Globus pallidus (tissue), 1 donor: Measurements from ENCODE around the gene MYD88.
"Not testable (repeated sequence)": the region's sequence is repeated elsewhere in the genome, so short reads cannot be mapped to it uniquely, and the experiment has no call there.

Experiments used
- DNase-seq: peaks from one replicate; pipeline ENCODE4 v3.0.0-alpha.2; 2015; ENCODE audit warnings: low spot score

The MYD88 gene

DNA sequence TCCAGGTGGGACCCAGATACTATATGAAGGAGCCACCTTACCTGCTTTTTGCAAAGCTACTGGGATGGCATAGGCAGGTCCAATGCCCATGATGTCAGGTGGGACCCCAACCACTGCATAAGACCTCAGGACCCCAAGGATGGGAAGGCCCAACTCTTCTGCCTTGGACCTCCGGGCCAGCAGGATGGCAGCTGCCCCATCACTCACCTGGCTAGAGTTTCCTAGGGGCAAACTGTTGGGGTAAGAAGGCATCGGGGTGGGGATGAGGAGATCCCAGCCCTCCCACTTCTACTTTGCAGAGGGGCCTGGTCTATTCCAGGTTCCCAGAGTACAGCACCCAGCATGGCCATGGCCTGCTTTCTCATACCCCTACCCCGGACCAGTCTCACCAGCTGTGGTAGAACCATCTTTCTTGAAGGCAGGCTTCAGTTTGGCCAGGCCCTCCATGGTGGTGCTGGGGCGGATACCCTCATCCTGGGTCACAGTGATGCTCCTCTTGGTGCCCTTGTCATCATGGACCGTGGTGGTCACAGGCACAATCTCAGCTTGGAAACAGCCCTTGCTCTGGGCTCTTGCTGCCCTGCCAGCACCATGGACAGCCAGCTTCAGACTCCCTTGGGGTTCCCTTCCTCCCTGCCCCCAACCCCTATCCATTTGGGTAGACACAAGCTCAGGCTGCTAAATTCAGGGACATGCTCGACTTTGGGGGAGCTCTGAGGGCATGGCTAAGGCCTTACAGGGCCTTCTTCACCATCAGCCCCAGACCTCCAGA lies 12.2 kb upstream of the MYD88 start:
- DNase-seq = no peak

DNA sequence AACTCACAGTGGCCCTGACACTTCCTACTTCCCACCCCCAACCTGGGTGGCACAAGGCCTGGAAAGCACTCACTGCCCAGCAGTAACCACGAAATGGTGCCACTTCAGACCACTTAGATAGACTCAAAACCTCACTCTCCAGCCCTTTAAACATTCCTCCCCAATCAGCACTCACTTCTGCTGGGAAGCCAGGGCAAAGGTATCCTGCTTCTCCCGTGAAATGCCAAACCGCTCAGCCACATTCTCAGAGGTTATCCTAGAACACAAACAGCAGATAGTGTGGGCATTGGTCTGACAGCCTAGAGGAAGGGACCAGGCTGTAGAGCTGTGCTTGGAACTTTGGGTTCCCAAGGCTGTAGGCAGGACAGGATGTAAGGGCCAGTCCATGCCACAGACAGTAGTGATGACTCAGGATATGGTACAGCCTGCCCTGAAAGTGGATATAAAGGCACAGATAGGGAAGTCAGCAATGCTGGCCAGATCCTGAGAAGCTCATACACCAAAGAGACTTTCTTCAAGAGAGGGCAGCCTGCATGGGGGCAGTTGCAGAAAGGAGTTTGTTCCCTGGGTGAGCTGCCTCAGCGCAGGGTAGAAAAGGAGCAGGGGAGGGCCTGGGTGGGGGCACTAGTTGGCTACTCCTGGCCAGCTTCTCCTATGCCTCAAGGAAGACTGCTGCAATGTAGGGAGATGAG lies 10.7 kb upstream of the MYD88 start:
- no peak for DNase-seq

DNA sequence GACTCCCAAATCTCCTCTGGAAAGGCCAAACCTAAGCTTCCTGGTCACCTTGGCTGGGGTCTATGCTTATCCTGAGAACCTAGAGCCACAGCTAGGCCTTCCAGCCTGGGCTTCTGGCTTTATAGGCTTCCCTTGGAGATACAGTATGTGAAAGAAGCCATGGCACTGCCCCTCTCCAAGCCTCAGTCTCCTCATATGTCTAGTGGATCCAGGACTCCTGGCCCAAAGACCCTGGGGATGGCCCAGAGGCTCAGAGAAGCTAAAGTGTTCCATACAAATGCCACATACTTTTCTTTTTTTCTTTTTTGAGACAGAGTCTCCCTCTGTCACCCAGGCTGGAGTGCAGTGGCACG lies 10.2 kb upstream of the MYD88 start:
- DNase-seq = no peak

DNA sequence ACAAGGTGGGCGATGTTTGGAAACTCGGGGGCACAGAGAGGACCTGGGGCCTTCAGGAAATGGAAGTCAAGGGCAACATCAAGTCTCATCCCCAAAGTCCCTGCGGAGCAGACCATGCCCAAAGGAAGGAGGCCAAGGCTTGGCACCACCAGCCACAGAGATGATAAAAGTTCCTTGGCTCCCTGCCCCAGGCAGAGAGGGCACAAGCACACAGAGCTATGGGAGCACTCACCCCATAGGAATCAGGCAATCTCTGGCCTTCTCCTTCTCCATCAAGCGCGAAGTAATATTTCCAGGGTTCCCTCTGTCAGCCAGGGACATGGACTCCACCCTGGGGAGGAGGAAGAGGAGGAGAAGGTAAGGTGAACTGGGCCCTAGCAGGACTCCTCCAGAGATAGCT lies 9.4 kb upstream of the MYD88 start:
- no peak for DNase-seq

DNA sequence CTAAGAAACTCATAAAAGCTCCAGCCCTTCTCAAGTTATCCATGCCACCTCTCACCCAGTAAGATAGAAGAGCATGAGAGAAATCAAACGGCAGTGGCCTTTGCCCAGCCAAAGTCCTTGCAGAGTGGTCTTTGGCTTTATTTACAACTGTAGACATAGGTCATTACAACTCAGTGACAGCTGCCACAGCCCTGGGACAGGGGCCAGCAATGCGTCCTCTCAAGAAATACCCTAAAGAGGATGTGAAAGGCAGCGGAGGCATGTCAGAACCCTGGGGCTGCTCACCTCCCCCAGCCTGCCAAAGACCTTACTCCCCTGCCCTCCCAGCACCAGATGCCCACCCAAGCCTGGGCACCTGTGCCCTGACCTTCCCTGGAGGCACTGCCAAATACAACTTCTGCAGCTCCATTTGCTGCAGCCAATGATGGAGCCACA lies 7.8 kb upstream of the MYD88 start:
- no peak for DNase-seq

DNA sequence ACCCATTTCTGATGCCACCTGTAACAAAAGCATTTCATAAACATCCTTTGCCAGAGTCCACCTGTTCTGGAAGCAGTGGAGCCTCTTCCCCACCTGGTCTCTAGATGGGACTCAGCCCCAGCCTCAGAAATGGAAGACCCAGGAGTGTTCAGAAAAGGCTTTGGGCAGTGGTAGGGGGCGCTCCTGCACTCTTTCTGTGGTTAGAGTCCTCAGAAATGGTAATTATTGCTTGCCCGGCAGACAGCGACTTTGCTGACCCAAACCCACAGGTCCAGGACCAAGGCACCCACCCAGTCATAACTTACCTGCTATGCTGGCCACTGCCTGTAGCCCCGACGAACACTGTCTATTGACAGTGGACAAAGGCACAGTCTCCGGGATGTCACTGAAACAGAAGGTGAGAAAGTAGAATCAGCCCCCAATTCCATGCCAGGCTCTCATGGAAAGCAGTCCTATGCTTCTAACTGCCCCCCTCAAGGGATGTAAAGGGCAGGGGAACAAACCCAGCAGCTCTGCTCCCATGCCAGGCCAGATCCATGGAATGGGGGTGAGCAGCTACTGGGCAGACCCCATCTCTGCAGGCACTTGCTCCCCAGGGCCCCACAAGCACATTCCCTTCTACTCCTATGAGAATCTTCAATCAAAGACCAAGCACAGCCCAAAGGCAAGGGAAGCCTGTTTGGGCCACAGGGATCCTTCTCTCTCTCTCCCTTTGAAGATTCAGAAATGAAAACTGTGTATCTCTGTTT lies 6.7 kb upstream of the MYD88 start:
- no peak for DNase-seq

DNA sequence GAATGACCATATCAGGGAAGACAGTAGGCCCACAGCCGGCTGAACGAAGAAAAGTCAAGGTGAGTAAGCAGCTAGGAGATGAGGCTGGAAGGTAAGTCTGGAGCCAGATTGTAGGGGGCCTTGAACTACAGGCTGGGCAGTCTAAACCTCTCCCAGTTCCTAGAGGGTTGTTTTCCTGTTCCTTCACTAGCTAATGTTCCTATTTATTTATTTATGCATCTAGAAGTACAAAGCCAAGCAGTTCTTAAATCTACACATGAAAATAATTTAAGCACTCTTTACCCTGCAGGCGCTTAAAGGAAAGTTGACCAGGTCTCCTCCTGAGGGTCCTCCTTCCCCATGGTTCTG lies 5.3 kb upstream of the MYD88 start:
- no peak for DNase-seq

DNA sequence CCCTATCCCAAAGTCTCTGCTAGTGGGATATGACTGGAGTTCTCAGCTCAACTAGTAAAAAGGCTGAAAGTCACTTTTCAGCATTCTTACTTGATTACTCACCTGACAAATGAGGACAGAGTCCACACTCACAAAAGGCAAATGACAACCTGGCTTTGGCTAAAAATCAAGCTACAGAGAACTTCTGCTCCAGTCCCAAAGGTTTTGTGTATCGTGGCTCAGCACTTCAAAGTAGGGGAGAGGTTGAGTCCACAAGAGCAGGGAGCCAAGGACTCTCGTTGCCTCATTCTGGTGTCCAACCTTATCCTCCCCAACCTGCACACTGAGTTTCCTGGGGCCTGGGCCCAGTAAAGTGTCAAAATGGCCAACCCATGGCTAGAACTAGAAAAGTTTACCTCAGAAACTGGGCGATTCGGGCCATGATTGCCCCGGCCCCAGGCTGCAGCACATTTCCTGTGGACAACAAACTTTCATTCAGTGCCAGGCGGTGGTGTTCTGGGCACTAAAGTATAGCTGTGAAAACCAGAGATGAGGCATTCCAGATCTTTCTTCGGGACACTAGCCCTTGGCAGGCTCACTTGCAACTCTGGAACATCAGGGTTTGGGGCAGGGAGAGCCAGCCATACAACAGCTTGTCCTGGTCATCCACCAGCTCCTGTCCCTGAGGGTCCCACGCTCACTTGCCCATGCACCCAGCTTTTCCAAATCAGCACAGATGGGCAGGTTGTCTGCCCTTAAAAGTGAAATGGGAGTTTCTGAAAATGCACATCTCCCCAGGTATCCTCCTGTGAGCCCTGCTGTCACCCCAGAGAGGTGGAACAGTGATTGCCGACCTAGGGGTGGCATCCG lies 4.7 kb upstream of the MYD88 start:
- no peak for DNase-seq

DNA sequence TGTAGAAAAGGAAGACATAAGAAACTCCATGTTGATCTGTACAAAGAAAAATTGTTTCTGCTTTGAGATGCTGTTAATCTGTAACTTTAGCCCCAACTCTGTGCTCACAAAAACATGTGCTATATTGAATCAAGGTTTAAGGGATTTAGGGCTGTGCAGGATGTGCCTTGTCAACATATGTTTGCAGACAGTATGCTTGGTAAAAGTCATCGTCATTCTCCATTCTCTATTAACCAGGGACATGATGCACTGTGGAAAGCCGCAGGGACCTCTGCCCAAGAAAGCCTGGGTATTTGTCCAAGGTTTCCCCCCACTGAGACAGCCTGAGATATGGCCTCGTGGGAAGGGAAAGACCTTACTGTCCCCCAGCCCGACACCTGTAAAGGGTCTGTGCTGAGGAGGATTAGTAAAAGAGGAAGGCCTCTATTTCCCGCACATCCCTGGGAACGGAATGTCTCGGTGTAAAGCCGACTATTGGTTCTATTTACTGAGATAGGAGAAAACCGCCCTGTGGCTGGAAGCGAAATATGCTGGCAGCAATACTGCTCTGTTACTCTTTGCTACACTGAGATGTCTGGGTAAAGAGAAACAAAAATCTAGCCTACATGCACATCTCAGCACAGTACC lies 3.8 kb upstream of the MYD88 start:
- DNase-seq = not testable (repeated sequence)

DNA sequence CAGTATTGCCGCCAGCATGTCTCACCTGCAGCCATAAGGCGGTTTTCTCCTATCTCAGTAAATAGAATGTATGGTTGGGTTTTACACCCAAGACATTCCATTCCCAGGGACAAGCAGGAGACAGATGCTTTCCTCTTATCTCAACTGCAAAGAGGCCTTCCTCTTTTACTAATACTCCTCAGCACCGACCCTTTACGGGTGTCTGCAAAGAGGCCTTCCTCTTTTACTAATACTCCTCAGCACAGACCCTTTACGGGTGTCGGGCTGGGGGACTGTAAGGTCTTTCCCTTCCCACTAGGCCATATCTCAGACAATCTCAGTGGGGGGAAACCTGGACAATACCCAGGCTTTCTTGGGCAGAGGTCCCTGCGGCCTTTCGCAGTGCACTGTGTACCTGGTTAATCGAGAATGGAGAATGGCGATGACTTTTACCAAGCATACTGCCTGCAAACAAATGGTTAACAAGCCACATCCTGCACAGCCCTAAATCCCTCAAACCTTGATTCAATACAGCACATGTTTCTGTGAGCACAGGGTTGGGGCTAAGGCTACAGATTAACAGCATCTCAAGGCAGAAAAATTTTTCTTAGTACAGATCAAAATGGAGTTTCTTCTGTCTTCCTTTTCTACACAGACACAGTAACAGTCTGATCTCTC lies 2.7 kb upstream of the MYD88 start:
- DNase-seq = not testable (repeated sequence)

DNA sequence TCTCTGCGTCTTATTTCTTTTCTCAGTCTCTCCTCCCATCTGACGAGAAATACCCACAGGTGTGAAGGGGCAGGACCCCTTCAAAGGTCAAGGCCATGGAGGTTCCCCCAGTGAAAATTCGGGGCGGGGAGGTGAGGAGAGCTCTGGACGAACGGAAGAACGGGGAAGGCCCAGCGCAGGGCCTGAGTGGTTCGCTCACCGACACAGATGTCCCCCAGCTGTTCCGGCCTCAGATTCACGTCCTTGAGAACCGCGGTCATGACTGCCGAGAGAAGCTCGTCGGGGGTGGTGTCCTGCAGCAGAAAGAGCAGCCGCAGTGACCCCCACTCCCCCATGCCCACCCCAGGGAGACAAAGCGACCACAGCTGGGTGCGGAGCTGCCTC lies 2.1 kb upstream of the MYD88 start:
- DNase-seq = no peak

DNA sequence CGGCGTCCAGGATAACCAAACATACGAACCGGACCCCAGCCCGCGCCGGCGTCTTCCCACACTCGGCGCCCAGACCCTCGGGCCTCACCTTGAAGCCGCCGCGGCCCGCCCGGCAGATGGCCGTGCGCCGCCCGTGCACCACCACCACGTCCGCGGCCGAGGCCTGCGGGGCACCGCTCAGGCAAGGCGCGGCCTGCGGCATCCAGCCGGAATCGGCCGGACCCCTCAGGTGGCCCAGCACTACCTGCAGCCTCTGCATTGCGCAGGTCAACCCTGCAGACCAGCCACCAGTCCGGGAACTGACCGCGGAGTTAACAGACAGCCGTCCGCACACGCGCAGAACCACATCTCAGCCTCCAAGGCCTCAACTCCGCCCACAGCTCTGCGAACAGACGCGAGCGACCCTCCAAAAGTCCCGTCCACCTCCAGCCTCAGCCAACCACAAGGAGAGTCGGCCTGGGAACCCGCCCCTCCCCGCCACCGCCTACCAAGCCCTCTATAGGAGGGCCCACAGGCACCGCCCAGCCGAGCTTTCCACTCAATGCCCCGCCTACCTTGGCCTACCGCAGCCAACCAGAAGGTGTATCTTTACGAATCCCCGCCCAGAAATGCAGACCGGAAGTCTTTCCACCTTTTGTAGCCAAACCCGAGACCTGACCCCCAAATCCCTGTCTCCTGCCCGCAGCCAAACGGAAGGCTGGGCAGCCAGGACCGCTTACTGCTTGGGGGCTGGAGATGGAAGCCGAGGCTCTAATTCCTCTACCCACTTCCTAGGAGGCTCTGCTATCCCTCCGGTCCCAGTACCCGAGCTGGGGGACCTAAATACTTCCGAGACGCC lies 1.5 kb upstream of the MYD88 start, which contains the start of gene ACAA1:
ACAA1 (minus strand) TSS at position 351 of the 838 bp plus-strand sequence; CDS start at position 259, 92 bp downstream.
- peak; percentile 100 for DNase-seq

DNA sequence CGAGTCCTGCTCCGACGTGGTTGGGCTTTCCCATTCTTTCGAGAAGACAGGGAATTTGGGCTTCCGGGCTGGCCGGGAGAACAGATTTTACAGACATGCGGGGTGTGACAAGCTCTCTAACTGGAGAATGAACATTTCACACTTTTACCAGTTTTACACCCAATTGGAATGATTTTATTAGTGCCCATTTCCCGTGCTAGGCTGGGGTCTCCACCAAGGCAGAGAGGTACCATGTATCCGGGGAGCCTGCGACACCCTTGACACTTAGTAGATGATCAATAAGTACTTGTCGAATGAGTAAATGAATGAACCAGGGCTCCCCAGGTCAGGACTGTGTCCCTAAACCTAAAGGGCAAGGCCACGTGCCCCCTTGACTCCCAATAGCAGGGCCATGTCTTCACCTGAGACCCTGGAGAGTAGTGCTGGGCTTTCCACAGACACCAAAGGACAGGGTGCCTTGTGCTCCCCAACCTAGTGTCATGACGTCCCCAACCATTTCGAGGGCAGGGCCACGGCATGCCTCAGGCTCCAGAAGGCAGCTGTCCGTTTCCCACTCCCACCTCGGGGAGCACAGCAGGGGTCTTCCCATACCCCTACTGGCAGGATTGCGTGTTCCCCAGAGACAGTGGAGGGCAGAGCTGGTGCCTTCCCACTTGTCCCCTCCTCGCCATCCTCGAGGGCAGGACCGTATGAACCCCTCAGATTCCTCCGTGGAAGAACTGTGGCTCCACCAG lies 679 bp upstream of the MYD88 start:
- peak; percentile 22 for DNase-seq

DNA sequence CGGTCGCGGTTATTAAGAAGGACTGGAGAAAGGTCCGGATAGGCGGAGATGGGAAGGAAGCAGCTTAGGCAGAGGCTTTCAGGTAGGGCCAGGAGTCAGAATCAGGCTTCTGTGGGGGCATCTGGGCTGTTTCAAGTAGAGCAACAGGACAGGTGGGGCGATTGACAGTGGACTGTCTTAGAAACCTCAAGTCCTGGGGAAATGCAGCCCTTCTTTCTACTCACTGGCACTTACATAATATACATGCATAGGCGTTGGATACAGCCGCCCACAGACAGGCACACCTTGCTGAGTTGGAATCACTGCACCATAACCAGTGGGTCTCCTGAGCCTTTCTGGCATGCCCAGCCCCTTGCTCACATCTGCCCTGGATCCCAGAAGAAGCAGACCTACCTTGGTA lies 730 bp downstream of the MYD88 start:
- no peak for DNase-seq

DNA sequence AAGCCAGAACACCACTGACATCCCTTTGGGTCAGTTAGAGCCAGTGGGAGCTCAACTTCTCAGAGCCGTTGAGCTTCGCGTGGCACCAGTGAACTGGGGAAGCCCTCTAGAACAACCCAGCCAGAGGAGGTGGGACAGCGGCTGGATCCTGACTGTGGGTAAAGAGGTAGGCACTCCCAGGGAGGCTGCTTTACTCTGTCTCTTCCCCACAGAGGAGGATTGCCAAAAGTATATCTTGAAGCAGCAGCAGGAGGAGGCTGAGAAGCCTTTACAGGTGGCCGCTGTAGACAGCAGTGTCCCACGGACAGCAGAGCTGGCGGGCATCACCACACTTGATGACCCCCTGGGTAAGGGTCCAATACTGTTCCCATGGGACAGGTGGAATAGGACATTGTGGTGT lies 1.2 kb downstream of the MYD88 start:
- DNase-seq = no peak

DNA sequence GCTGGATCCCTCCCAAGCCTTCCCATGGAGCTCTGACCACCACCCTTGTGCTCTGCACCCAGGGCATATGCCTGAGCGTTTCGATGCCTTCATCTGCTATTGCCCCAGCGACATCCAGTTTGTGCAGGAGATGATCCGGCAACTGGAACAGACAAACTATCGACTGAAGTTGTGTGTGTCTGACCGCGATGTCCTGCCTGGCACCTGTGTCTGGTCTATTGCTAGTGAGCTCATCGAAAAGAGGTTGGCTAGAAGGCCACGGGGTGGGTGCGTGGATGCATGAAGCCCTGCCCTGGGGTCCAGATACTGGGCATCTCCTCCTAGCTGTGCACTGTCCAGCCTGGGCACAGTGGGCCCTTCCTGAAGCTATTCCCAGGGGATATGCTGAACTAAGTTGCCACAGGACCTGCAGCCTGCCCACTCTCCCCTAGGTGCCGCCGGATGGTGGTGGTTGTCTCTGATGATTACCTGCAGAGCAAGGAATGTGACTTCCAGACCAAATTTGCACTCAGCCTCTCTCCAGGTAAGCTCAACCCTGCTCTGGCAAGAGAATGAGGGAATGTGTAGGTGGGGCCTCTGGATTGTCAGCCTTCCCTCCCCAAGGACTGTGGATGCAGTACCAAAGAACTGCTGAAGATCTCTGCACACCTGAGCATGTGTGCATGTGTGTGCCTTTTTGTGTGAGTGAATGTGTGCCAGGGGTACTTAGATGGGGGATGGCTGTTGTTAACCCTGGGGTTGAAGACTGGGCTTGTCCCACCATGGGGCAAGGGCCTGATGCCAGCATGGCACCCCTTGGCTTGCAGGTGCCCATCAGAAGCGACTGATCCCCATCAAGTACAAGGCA lies 2.1 kb downstream of the MYD88 start:
- DNase-seq = no peak

DNA sequence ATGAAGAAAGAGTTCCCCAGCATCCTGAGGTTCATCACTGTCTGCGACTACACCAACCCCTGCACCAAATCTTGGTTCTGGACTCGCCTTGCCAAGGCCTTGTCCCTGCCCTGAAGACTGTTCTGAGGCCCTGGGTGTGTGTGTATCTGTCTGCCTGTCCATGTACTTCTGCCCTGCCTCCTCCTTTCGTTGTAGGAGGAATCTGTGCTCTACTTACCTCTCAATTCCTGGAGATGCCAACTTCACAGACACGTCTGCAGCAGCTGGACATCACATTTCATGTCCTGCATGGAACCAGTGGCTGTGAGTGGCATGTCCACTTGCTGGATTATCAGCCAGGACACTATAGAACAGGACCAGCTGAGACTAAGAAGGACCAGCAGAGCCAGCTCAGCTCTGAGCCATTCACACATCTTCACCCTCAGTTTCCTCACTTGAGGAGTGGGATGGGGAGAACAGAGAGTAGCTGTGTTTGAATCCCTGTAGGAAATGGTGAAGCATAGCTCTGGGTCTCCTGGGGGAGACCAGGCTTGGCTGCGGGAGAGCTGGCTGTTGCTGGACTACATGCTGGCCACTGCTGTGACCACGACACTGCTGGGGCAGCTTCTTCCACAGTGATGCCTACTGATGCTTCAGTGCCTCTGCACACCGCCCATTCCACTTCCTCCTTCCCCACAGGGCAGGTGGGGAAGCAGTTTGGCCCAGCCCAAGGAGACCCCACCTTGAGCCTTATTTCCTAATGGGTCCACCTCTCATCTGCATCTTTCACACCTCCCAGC lies 2.9 kb downstream of the MYD88 start:
- no peak for DNase-seq

DNA sequence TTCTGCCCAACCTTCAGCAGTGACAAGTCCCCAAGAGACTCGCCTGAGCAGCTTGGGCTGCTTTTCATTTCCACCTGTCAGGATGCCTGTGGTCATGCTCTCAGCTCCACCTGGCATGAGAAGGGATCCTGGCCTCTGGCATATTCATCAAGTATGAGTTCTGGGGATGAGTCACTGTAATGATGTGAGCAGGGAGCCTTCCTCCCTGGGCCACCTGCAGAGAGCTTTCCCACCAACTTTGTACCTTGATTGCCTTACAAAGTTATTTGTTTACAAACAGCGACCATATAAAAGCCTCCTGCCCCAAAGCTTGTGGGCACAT lies 3.5 kb downstream of the MYD88 start:
- no peak for DNase-seq
